DMS79 (cell line): ENCODE results near the gene ALLC.
"Not testable (repeated sequence)": the region's sequence is repeated elsewhere in the genome, so short reads cannot be mapped to it uniquely, and the experiment has no call there.

Experiments
- DNase-seq: peaks from one replicate; lab custom pipeline; 2025; lab: John Stamatoyannopoulos, UW

The ALLC gene

DNA sequence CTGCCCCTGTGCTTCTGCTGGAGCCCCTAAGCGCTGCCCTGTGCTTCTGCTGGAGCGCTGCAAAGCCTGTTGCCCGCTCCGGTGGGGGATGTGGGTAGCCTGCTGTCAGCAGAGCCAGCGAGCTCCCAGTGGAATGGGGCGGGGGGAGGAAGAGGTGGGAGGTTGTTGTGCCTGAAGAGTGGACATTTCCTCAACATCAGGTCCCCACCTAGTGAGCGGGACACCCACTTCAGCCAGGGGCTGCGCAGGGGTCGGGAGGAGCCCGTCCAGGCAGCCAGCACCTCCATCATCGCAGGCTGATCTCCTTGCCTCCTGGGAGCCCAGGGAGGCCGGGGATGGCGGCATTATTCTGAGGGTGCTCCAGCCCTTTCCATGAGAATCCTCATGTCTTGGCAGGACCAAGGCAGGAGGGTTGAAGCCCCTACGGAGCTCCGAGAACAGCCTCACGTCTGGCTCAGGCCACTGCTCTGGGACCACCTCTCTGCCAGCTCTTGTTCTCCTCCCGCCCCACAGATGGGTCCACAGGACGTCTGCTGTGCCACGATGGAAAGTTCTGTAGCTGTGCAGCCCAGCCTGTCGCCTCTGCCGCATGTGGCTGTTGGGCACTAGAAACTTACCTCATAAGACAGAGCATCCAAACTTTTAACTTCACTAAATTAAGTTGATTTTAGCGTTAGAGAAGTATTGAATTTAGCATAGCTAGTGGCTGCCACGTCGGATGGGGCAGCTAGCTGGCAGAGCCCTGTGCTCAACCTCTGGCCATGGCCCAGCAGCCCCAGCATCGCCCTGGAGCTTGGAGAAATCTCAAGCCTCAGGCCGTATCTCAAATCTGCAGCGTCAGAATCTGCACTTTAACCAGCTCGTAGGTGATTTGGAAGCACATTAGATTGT lies 1.9 kb upstream of the ALLC start:
- no peak for DNase-seq

DNA sequence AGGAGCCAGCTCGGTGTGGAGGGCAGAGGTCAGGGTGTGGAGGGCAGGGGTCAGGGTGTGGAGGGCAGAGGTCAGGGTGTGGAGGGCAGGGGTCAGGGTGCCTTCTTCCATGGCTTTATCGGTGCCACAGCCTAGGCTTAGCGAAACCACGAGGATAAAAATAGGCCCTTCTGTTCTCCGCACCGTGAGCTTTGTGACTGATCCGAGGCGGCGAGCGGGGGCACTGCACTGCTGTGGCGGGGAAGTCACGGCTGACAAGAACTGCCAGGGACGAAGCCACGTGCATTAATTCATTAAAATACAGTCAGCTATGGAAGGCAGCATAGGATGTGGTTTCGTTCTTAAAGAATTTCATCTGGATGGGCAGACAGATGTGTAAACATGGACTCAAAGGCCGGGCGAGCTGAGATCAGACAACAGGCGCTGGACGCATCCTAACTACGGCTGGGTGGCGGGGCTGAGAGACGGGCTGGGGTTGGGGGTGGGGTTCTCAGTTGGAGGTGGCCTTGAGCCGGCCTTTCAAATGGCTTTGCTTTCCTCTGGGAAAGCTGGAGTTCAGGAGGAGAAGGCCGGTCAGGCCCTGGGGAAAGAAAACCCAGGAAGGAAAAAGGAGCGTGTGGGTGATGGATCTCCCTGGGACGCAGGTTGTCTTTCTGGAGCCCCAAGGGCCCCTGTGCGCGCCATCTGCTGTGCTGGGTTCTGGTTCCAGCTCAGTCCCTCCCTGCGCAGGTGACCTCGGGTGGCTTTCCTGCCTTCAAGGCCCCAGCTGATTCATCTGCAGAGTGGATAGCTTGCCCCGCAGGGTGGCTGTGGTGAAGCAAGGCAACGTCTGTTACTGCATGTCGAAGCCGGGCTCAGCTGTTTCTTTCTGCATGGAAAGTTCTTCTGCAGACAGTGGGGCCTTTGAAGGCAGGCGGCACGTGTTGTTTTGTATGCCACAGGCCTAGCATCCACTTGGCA lies 958 bp upstream of the ALLC start:
- DNase-seq = peak; percentile 16

DNA sequence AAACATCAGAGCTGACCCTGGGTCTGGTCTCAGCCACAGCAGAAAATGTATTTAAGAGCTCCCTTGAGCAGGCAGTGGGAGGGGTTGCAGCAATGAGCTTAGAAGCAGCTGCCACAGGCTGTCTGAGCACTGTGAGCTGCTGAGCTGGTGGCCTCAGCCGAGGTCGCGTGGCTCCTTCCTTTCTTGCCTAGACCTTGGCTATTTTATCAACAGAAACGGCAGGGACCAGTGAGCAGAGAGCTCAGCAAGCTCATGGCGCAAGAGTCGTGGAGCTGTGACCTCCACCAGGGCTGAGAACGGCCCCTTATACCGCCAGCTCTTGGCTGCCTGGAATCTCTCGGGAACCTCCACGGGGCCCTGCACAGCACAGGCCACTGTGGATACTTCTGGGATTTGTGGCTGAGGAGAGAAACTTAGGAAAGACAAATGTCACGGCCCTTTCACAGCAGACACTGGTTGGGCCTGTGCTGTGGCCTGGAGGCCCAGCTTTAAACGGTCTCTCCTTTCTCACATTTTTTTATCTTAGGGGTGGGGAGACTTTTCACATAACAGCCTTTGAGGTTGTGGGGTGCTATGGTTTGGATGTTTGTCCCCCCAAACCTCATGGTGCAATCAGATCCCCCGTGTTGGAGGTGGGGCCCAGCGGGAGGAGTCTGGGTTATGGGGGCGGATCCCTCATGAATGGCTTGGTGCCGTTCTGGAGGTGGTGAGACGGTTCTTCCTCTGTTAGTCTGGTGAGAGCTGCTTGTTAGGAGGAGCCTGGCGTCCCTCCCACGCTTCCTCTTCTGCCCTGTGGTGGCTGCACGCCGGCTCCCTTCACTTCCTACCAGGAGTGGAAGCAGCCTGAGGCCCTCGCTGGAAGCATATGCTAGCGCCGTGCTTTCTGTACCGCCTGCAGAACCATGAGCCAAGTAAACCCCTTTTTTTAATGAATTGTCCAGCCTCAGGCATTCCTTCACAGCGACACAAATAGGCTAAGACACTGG lies 1.7 kb downstream of the ALLC start:
- DNase-seq = peak; percentile 57

DNA sequence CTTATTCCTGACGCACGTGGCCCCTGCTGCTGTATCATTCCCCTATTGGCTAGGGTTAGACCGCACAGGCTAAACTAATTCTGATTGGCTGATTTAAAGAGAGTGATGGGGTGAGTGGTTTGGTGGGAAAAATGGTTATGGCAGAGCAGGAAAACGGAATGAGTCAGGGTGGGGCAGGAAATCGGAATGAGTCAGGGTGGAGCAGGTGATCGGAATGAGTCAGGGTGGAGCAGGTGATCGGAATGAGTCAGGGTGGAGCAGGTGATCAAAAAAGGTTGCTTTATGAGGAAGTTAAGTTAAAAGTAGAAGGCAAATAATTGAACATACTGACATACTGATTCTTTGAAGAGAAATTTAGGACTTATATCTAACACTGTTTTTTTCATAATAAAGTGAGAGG lies 2.6 kb downstream of the ALLC start:
- DNase-seq = not testable (repeated sequence)

DNA sequence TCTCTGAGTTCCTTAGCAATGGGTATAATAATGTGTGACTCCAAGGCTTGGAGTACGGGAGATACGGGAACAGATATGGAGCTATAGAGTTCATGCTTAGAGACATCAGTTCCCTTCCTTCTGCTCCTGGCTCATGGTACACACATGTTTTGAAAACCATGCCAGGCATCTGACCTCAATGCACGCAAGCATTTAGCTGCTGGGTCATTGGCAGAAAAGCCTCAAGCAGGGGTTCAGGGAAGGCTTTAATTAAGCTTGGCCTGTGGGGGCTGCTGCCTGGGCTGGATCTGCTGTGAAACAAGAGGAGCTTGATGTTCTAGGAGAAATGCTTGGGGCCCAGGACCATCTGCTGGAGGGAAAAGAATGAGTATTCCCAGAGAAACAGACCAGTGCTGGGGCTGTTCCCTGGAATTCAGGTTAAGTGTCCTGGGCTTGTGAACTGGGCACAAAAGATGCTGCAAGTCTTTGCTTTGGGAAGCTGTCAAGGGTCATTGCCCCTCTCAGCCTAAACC lies 3.2 kb downstream of the ALLC start:
- no peak for DNase-seq

DNA sequence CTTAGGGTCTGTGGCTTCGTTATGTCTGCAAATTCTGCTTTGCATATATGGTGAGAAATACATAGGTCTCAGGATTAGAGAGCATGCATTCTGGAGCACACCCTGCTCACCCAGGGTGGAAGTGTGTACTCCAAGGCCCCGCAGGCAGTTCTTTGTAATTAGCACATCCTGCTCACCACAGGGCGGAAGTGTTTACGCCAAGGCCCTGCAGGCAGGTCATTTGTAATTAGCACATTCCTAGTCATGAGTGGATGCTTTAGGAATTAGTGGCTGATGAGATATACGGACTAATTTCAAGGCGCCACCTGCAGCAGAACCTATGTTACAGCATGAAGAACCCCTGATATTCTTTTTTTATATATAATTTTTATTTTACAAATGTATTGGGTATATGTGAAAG lies 4.2 kb downstream of the ALLC start:
- DNase-seq = no peak

DNA sequence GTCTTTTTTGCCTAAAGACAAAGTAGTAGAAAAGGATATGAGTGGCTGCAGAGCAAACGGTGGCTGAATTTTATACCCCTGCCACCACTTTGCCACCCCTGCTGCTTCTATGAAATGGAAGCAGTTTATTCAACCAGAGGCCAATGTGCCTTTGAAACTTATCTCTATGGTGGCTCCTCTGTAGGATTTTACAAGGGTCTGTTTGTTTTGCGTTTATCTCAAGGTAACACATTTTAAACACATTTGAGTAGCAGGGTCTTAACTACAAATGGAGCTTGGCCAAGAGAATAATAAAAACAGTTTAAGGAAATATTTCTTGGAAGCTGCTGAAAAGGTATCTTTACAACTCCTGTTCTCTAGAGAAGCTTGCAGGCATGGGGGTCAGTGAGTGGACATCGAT lies 6.1 kb downstream of the ALLC start:
- DNase-seq = no peak

DNA sequence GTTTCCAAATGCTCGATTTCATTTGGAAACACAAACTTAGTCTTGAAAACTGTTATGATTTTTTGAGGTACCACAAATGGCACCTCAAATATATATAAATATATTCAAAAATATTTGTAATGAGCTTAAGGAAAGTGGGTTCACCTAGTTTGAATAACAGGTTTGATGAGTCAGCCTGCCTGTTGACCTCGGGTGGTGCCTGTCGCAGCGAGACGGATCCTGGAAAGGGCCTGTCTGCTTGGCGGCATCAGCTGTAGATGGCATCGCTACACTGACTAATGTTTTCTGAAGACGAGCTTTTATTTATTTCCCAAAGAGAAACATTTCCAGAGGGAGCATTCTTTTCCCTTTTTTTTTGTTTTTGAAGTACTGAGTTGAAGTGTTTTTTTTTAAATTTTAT lies 6.9 kb downstream of the ALLC start:
- no peak for DNase-seq

DNA sequence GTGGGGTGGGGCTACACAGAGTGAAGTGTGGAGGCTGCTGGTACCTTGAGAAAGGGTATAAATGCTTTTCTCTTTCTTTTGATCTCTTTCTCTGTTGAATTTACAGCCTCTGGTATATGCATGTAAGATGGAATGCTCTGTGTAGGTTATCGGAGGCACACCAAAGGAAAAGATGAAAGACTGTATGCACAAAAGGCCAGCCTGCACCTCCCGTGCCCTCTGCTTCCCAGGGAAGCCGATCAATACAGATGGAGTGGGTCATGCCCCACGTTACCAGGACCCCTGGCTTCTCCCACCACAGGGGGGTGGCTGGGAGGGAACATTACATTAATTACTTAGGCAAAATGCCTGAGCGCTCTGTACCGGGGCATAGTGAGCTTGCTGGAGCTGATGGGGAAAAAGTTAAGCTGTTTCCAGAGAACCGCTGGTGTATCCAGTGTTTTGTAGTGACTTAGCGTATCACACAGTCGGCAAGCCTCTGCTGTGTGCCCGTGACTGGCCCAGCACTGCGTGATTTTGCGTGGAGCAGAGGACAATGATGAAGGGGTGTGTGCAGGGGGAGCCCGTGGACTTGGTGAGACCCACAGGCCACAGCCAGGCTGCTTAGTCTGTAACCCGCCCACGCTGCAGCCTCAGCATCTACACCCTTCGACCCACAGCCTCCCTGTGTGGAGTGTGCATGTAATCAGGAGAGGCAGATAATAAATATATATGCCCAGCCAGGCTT lies 8.0 kb downstream of the ALLC start:
- DNase-seq = no peak

DNA sequence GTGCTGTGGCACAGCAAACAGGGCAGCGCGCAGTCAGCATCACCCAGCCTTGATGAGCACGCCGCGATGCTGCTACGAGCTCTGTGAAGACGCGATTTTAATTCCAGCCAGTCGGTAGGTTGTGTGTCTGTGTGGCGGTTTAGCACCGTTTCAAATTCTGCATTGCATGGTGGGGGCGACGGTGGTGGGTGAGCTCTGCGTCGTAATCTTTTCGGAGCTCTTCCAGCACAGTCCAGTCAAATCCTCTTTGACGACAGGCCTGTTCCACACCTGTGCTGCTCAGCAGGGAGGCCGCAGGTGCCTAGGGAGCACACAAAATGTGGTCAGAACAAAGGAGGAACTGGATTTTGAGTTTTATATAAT lies 8.6 kb downstream of the ALLC start:
- no peak for DNase-seq

DNA sequence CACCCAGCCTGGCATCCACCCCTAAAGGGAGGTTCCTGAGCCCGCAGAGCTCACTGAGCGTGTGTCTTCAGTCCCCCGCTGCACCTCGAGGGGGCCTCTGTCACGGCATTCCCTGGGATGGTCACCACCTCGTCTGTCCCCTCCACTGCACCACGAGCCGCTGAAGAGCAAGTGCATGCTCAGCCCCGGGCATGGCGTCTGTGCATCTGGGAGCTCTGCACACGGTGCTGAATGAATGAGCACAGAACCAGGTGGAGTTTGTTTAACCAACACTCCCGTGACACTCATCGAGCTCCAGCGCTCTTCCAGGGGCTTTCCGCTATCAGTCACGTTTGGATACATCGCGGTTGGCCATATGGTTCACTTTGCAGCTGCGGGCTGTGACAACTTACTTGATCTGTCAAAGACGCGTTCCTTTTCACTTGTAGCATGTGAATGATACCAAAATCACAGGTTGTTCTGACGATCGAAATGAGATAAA lies 9.2 kb downstream of the ALLC start:
- DNase-seq = peak; percentile 13

DNA sequence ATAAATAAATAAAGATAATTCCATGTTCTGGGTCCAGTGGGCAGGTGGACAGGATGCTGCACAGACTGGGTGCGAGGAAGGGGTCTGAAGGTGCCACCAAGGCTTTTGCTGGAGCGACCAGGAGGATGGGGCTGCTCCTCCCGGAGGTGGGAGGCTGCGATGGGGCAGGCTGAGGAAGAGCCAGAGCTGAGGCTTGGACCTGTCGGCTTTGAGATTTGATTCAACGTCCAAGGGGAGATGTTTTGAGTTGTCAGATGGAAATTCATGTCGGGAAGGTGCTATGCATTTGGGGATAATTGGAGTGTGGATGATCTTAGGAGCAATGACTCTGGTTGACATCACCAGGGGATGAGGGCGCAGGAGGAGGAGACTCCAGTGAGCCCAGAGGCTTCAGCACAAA lies 11.7 kb downstream of the ALLC start:
- no peak for DNase-seq

DNA sequence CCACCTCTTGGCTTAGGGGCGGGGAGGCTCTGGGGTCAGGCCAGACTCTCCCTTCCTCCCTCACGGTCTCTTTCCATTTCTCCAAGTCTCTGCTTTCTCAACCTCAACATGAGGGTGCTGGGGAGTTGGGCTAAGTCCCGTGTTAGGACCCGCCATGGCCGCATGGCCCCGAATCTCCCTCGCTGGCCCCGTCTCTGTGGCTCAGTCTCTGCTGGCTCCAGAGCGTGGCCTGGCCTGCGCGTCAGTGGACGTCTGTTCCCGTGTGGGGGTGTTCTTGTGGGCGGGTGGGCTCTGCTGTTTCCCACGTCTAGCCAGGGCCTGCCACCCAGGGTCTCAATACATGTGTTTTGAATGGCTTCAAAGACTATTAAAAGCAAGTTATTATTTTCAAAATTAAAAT lies 12.4 kb downstream of the ALLC start:
- DNase-seq = no peak

DNA sequence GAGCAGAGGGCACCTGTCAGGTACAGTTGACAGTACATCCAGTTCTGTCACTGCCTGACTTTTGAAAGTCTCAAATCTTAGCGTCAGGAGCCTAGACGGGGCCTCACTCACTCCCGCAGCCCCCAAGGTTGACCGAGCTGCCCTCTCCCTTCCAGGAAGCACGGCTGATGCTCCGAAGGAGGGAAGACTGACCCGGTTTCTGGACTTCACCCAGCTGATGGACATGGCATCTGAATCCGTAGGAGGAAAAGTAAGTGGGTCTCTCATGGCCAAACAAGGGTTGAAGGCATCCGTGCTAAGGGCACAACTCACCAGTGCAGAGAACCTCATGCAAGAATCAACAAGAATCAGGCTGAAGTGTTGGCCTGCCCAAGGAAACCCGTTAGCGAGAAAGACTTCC lies 12.9 kb downstream of the ALLC start:
- DNase-seq = no peak

DNA sequence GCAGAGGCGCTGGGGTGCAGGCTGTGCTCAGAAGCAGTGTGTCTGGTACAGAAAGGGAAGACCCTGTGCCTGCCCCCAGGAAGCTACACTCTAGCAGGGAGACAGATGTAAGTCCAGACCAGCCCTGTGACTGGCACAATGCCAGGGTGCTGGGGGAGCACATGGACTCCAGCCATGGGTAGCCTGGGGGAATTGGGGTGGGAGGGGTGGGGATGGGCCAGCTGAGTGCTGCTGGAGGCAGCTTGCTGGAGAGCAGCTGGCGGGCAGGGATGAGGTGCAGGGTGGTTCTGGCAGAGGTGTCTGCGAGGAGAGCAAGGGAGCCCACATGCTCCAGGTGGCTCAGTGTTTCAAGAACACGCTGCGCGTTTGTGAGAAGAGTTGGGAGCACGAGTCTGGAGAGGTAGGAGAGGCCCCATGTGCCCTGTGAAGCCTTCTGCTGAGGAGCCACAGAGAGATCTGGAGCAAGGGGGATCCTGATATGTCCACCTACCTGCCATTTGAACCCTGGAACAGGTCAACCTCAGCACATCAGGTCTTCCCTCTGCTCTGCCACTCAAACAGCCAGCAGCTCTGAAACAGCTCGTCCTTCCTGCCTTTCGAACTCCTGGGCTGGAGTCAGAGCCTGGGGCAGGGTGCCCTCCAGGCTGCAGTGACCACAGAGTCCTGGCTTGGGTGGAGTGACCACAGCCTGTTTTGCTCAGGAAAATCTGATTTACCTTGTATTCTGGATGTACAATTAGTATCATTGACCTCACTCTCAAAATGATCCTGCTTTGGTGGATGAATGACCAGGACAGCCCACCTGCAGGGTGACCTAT lies 15.1 kb downstream of the ALLC start:
- no peak for DNase-seq

DNA sequence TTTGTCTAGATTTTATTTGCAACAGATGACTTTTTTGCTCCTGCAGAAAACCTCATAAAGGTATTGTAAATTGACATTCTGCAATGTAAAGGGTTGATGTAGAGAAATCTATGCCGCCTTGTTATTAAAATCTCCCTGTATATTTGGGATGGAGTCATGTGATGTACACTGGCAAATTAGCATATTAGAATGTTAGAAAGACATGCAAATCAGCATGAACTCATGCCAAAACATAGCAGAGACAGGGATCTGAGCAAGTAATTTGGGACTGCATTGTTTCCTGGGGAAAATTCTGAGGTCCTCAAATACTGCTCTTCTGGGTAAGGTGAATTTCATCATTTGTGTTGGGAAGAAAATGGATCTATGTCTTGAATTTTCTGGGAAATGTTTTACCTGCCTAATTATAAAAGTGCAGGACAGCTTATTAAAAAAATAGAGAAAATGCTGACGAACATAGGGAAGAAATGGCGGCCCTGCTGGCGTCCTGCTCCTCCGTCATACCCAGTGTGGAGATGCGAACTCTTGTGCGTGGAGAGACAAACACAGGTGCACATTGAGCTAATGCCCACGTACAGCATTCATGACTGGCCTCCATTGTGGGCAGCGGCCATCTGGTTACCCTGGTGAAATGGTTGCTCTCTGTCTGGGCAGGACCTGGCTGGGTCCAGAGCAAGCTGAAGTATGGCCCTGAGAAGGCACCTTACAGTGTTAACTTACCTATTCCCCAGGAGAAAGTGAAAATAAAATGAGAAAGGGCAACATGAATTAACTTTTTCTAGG lies 16.3 kb downstream of the ALLC start:
- no peak for DNase-seq

DNA sequence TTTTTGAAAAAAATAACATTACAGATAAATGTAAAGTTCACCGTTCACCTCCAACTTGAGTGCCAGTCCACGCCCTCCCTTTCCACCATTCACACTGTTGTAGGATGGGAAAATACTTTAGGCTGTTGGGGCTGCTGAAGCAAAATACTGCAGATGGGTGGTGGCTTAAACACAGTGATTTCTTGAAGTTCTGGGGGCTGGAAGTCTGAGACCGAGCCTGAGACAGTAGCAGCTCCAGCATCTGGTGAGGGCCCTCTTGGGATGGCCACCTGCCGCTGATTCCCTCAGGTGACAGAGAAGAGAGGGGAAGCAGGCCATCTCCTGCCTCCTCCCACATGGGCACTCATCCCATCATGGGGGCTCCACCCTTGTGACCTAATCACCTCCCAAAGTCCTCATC lies 17.7 kb downstream of the ALLC start:
- no peak for DNase-seq

DNA sequence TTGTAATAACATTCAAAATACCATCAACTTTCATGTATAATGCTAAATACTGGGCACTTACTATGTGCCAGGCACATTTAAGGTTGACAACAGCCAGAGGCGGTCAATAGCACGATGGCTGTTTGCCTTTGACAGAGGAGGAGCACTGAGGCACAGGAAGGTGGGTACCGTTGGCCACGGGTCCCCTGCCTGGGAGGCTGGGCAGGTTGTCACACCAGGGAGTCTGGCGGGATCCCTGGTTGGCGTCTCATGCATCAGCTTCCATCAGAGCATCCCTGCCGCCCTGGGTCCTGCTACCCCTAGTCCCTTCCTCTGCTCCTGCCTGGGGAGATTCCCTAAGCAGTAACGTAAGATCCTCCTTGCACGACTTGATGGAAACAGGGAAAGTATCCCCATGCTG lies 19.4 kb downstream of the ALLC start:
- DNase-seq = no peak

DNA sequence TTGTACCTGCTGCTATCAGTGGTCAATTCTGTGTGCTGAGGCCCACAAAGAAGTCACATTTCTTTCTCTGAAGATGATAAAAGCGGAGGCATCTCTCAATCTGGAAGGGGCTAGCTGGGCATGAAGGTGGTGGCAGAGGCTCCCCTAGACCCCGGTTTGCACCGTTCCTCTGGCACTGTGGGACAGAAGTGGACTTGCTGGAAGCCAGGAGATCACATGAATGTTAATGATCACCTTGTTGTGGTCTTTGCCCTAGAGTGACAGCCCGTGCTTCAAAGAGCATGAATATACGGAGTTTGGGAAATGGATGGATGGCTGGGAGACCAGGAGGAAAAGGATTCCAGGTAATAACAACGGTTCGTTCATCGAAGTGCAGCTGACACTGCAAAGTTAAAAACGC lies 20.2 kb downstream of the ALLC start:
- DNase-seq = no peak
